K562 (cell line): ENCODE results near the gene PPM1H. TPM values are rescaled to one million over a fixed set of nuclear protein-coding genes. Genes with fewer than 3 reads are reported as not detected.

ENCODE experiments used
- ATAC-seq: fragments of 200-7000 bp; cut with Tn5 transposase; 3 replicates; pipeline ENCODE4 v1.9.1; 2020; ENCODE audit warnings: moderate library complexity
- BruUV-seq: library from RNA; stranded (reverse); fragments of 400-500 nt; replicated peaks from 2 replicates; lab custom pipeline; 2021; lab: Mats Ljungman, UMichigan
- CTCF ChIA-PET: fragments of 300-600 bp; formaldehyde crosslinking; extraction: SDS; loops from one replicate; lab custom pipeline; 2021; ENCODE audit warnings: low intra/inter-chr PET ratio; lab: Yijun Ruan, JAX
- POLR2A ChIA-PET: fragments of 300-600, 350-650 bp; sonication (Branson Sonifier 250); formaldehyde crosslinking; extraction: SDS; loops from one replicate; lab custom pipeline; 2021; ENCODE audit warnings: antibody characterized with exemption, inconsistent platforms; lab: Yijun Ruan, JAX
- DNase-seq, 4 experiments: peaks; one replicate each; pipeline versions ENCODE4 v3.0.0 to v3.0.0-alpha.2; 2011 to 2018; ENCODE audit warnings: low spot score in 3 of 4, mixed read lengths in 3 of 4; ENCODE audit errors: extremely low read depth in 1 of 4
- FAIRE-seq: peaks from 2 replicates; lab custom pipeline; 2011; peaks lifted over from hg19 to GRCh38; lab: Jason Lieb, UNC
- H2AFZ ChIP-seq: 2 replicates; pipeline ENCODE4 v1.6.0; 2011; ENCODE audit warnings: low read depth, low read length, control low read depth, inconsistent platforms
- H3K27ac ChIP-seq: fragments of 200-600 bp; 3 replicates; pipeline ENCODE4 v1.8.0; 2011; ENCODE audit warnings: low read depth, mild to moderate bottlenecking, control low read depth, inconsistent platforms, low read length, moderate library complexity, mixed read lengths; ENCODE audit errors: extremely low read depth
- H3K27me3 ChIP-seq, 2 experiments: fragments of 300-600 bp in 1 of 2; 2 replicates in 1 of 2; 3 replicates in 1 of 2; pipeline versions ENCODE4 v1.6.0 to v1.8.0; 2011; ENCODE audit warnings: inconsistent platforms in 2 of 2, low read length in 2 of 2, mild to moderate bottlenecking in 1 of 2, mixed read lengths in 1 of 2, moderate library complexity in 1 of 2; ENCODE audit not compliant: control insufficient read depth in 2 of 2, insufficient read depth in 2 of 2
- H3K36me3 ChIP-seq: fragments of 300-600 bp; 3 replicates; pipeline ENCODE4 v1.8.0; 2011; ENCODE audit warnings: mild to moderate bottlenecking, low read length, inconsistent platforms; ENCODE audit not compliant: control insufficient read depth, insufficient read depth
- H3K4me1 ChIP-seq, 2 experiments: fragments of 200-600 bp in 1 of 2; replicated peaks in 1 of 2; 2 replicates in 1 of 2; 3 replicates in 1 of 2; pipeline versions ENCODE4 v1.5.1 to v1.8.0; 2011; ENCODE audit warnings: inconsistent platforms in 2 of 2, low read length in 2 of 2, mild to moderate bottlenecking in 1 of 2, mixed read lengths in 1 of 2, moderate library complexity in 1 of 2; ENCODE audit not compliant: control insufficient read depth in 2 of 2, insufficient read depth in 2 of 2
- H3K4me2 ChIP-seq: 2 replicates; pipeline ENCODE4 v1.6.1; 2011; ENCODE audit warnings: low read length, control low read depth, inconsistent platforms, mixed read lengths; ENCODE audit not compliant: insufficient read depth
- H3K4me3 ChIP-seq: fragments of 200-600 bp; sonication (generic), shearing (Covaris generic); 2 replicates; pipeline ENCODE4 v1.5.1; 2016; ENCODE audit warnings: control low read depth, inconsistent platforms
- H3K79me2 ChIP-seq: fragments of 200-600 bp; 3 replicates; pipeline ENCODE4 v1.8.0; 2011; ENCODE audit warnings: low read length, inconsistent platforms; ENCODE audit not compliant: control insufficient read depth, insufficient read depth
- H3K9ac ChIP-seq, 2 experiments: 2 replicates each; pipeline versions ENCODE4 v1.6.0 to v1.6.1; 2011; ENCODE audit warnings: low read depth in 2 of 2, low read length in 2 of 2, control low read depth in 1 of 2, inconsistent platforms in 1 of 2, mild to moderate bottlenecking in 1 of 2, mixed read lengths in 1 of 2; ENCODE audit not compliant: insufficient read depth in 1 of 2
- H3K9me1 ChIP-seq: one replicate; pipeline ENCODE4 v1.6.0; 2011; ENCODE audit warnings: inconsistent platforms, mild to moderate bottlenecking, low read length, moderate library complexity; ENCODE audit not compliant: control insufficient read depth, insufficient read depth
- H3K9me3 ChIP-seq: replicated peaks from 2 replicates; pipeline ENCODE4 v1.5.1; 2011; ENCODE audit warnings: low read depth, low read length, inconsistent platforms; ENCODE audit not compliant: control insufficient read depth, insufficient read depth
- H4K20me1 ChIP-seq: replicated peaks from 2 replicates; pipeline ENCODE4 v1.6.1; 2011; ENCODE audit warnings: low read length, inconsistent platforms, mixed read lengths; ENCODE audit not compliant: control insufficient read depth, insufficient read depth
- ARNT ChIP-seq, 2 experiments: fragments of 450-650 bp; IDR thresholded peaks; 2 replicates each; pipeline ENCODE4 v1.6.1; 2016; ENCODE audit warnings: mild to moderate bottlenecking in 1 of 2
- CLOCK ChIP-seq: fragments of 250-450 bp; sonication (Bioruptor Pico); IDR thresholded peaks from 2 replicates; pipeline ENCODE4 v1.4.0; 2020; ENCODE audit warnings: mild to moderate bottlenecking, moderate library complexity, borderline replicate concordance
- CREB1 ChIP-seq, 2 experiments: sonication (generic) in 1 of 2; formaldehyde crosslinking in 1 of 2; IDR thresholded peaks; 2 replicates each; pipeline versions ENCODE4 v1.6.1 to v1.8.0; 2012 to 2022; ENCODE audit warnings: inconsistent platforms in 1 of 2, mild to moderate bottlenecking in 1 of 2, missing genetic modification reagents in 1 of 2, moderate library complexity in 1 of 2
- FOXA1 ChIP-seq: fragments of 450-650 bp; IDR thresholded peaks from 2 replicates; pipeline ENCODE4 v1.6.1; 2016; ENCODE audit warnings: mild to moderate bottlenecking, borderline replicate concordance
- HOXB6 ChIP-seq: fragments of 250-450 bp; sonication (Bioruptor Pico); IDR thresholded peaks from 2 replicates; pipeline ENCODE4 v1.5.1; 2022; ENCODE audit warnings: mild to moderate bottlenecking, borderline replicate concordance
- KDM1A ChIP-seq, 2 experiments: fragments of 450-650 bp; IDR thresholded peaks; 2 replicates each; pipeline ENCODE4 v1.6.1; 2016; ENCODE audit warnings: mild to moderate bottlenecking in 2 of 2
- NBN ChIP-seq: fragments of 450-650 bp; IDR thresholded peaks from 2 replicates; pipeline ENCODE4 v1.6.1; 2016; ENCODE audit warnings: low read depth, mild to moderate bottlenecking
- NCOA1 ChIP-seq: fragments of 450-650 bp; IDR thresholded peaks from 2 replicates; pipeline ENCODE4 v1.6.1; 2016; ENCODE audit warnings: low read depth
- NCOR1 ChIP-seq: fragments of 450-650 bp; IDR thresholded peaks from 2 replicates; pipeline ENCODE4 v1.6.1; 2016; ENCODE audit warnings: mild to moderate bottlenecking, moderate library complexity
- RB1 ChIP-seq: fragments of 450-650 bp; IDR thresholded peaks from 2 replicates; pipeline ENCODE4 v1.6.1; 2017; ENCODE audit warnings: low read depth, mild to moderate bottlenecking
- SRF ChIP-seq, 2 experiments: fragments of 250-450, 450-650 bp in 1 of 2; sonication (Bioruptor Pico) in 1 of 2; sonication (generic) in 1 of 2; formaldehyde crosslinking; IDR thresholded peaks; 2 replicates each; pipeline versions ENCODE4 v1.5.0 to v1.5.1; 2020 to 2022; ENCODE audit warnings: mild to moderate bottlenecking in 1 of 2, missing genetic modification reagents in 1 of 2
- SUPT5H ChIP-seq: fragments of 450-650 bp; IDR thresholded peaks from 2 replicates; pipeline ENCODE4 v1.6.1; 2016
- TFE3 ChIP-seq: fragments of 450-650 bp; formaldehyde crosslinking; IDR thresholded peaks from 2 replicates; pipeline ENCODE4 v1.4.0; 2020; ENCODE audit warnings: mild to moderate bottlenecking, mixed read lengths
- TGIF2 ChIP-seq: sonication (generic); formaldehyde crosslinking; IDR thresholded peaks from 2 replicates; pipeline ENCODE4 v1.8.1; 2022; ENCODE audit warnings: mild to moderate bottlenecking, missing genetic modification reagents, moderate library complexity
- THRAP3 ChIP-seq: fragments of 450-650 bp; IDR thresholded peaks from 2 replicates; pipeline ENCODE4 v1.6.1; 2016; ENCODE audit warnings: mild to moderate bottlenecking, inconsistent platforms, borderline replicate concordance
- ZC3H8 ChIP-seq: fragments of 450-650 bp; IDR thresholded peaks from 2 replicates; pipeline ENCODE4 v1.6.1; 2017
- ZNF121 ChIP-seq: sonication (generic); formaldehyde crosslinking; conservative IDR thresholded peaks from 2 replicates; pipeline ENCODE4 v1.8.0; 2022; ENCODE audit warnings: missing genetic modification reagents
- ZNF586 ChIP-seq: fragments of 450-650 bp; formaldehyde crosslinking; conservative IDR thresholded peaks from 2 replicates; pipeline ENCODE4 v1.4.0; 2020; ENCODE audit warnings: mild to moderate bottlenecking, moderate library complexity
- WGBS: fragments of 100-300 bp; shearing (Covaris generic); methylation state at CpG from one replicate; pipeline ENCODE4 v1.1.6; 2016; ENCODE audit warnings: low coverage, mixed read lengths; ENCODE audit not compliant: insufficient coverage; ENCODE audit errors: missing lambda C conversion rate; 5-methylcytosine and 5-hydroxymethylcytosine counted together
- in situ Hi-C: fragments of 300-500 bp; cut with MboI; formaldehyde crosslinking; loops from 4 replicates; pipeline ENCODE4 v1.15.0; 2018; ENCODE audit warnings: inconsistent platforms, mixed read lengths
- intact Hi-C: fragments of 100-400 bp; cut with micrococcal nuclease; formaldehyde crosslinking; loops from 2 replicates; pipeline ENCODE4 v1.14.2; 2022
- polyA plus RNA-seq, 8 experiments: library from polyadenylated mRNA; depleted of rRNA in 4 of 8; stranded (reverse) in 5 of 8; unstranded in 3 of 8; fragments of >200 nt; fragmentation: Nextera tagmentation in 2 of 8; fragmentation: Illumina TruSeq in 1 of 8; extraction: Ambion mirVana in 2 of 8; extraction: Trizol in 1 of 8; gene quantifications; 2 replicates each; pipeline versions ENCODE4 v1.2.1 to v1.2.3, GENCODE V29; 2011 to 2014; ENCODE audit warnings: inconsistent platforms in 1 of 8, missing spikeins in 1 of 8
- total RNA-seq, 7 experiments: library from RNA; depleted of rRNA in 6 of 7; stranded (reverse); fragments of >200 nt in 6 of 7; fragmentation: Illumina TruSeq in 2 of 7; extraction: Trizol in 2 of 7; gene quantifications; 2 replicates each; pipeline versions ENCODE4 v1.2.1 to v1.2.3, GENCODE V29; 2011 to 2021; ENCODE audit warnings: low replicate concordance in 1 of 7

The PPM1H gene
- total and polyA plus RNA-seq, 9 of the 15 experiments (the other 6 are each of a cell fraction or from before 2014, with no cell fraction given), result 5.3 to 29.3 (median 11.3) TPM

GRCh38 chr12:62934799-62935674 is at the start of gene PPM1H (continued):
- TF ChIP-seq HOXB6 (CRISPR knock-in tag), result no peak
- 0 out of 2 replicates have a peak, but pooled peaks have one; percentile 24 for TF ChIP-seq CREB1 (IDR thresholded peaks at IDR 0.05)
- peak; percentile 15; the same call in 1 of the 2 replicates for TF ChIP-seq CREB1 (CRISPR knock-in tag; IDR thresholded peaks at IDR 0.05)
- TF ChIP-seq KDM1A (IDR thresholded peaks at IDR 0.05), result peak; percentile 24 to 91; a peak in 3 of 4 replicates
- TF ChIP-seq ZNF586 (CRISPR knock-in tag), result no peak

- H2AFZ ChIP-seq, result peak overlapping the region; percentile 71
- TF ChIP-seq CLOCK (no peak), TFE3 (CRISPR knock-in tag) (no peak), ARNT (IDR thresholded peaks at IDR 0.05) (no peak), NBN (no peak), THRAP3 (no peak), ZNF121 (no peak), RB1 (no peak), SUPT5H (no peak), TGIF2 (no peak), NCOA1 (no peak), SRF (CRISPR knock-in tag; IDR thresholded peaks at IDR 0.05) (no peak), FOXA1 (no peak), ZC3H8 (no peak), NCOR1 (no peak)
Measured at GRCh38 chr12:62983594-62983993, 48.6 kb upstream of the PPM1H start.

More at GRCh38 chr12:62983594-62983993, 48.6 kb upstream of the PPM1H start:
- no TSS peak for BruUV-seq
- H3K4me2 ChIP-seq, result no peak overlapping the region
- no peaks in the 10 kb centered on the region for H3K27me3 ChIP-seq
- H3K9me1 ChIP-seq, result no peaks in the 10 kb centered on the region
- H3K36me3 ChIP-seq, result no peaks in the 10 kb centered on the region
- H3K4me1 ChIP-seq, result no peaks in the 10 kb centered on the region
- H3K4me3 ChIP-seq, result no peak overlapping the region
- 2% methylated on average over 3 of the region's 4 CpGs for WGBS
- intact Hi-C loops, result loop anchor here (1.0 to 5.0 kb wide), 2 partner anchors 69 to 166 kb away; no protein-coding TSS in a partner anchor
- peak; percentile 85 for ATAC-seq
- ChIA-PET POLR2A (no interaction called here), CTCF (no interaction called here)
- peak in 1 of 4 experiments; percentile 56 for DNase-seq
- no peaks in the 10 kb centered on the region for H3K79me2 ChIP-seq
- in situ Hi-C loops, result no loop called here
- no peaks in the 10 kb centered on the region for H4K20me1 ChIP-seq
- peak; percentile 67 for FAIRE-seq
- no peak overlapping the region for H3K27ac ChIP-seq
- H3K9ac ChIP-seq, result no peak overlapping the region
- H3K9me3 ChIP-seq, result no peaks in the 10 kb centered on the region
